Neural crest cell (in vitro differentiated cells): ENCODE measurements around the gene PLPP3. TPM values are rescaled to one million over a fixed set of nuclear protein-coding genes. Genes with fewer than 3 reads are reported as not detected.

Experiments used
- DNase-seq: peaks from one replicate; pipeline ENCODE4 v3.0.0; 2021; ENCODE audit warnings: low read depth, mixed read lengths, low spot score
- H3K27ac Mint-ChIP-seq: one replicate; pipeline ENCODE4 v1.8.0; 2021; ENCODE audit warnings: mild to moderate bottlenecking, mixed read lengths; ENCODE audit not compliant: unreplicated experiment
- H3K27me3 Mint-ChIP-seq: 2 replicates; pipeline ENCODE4 v1.8.0; 2021; ENCODE audit warnings: low read depth, mild to moderate bottlenecking, mixed read lengths
- H3K36me3 Mint-ChIP-seq: 2 replicates; pipeline ENCODE4 v1.8.0; 2021; ENCODE audit warnings: low read depth, mild to moderate bottlenecking, mixed read lengths
- H3K4me1 Mint-ChIP-seq: 2 replicates; pipeline ENCODE4 v1.8.0; 2021; ENCODE audit warnings: mixed read lengths
- H3K4me3 Mint-ChIP-seq: one replicate; pipeline ENCODE4 v1.8.0; 2021; ENCODE audit warnings: mild to moderate bottlenecking, mixed read lengths
- H3K9me3 Mint-ChIP-seq: 2 replicates; pipeline ENCODE4 v1.8.0; 2021; ENCODE audit warnings: mixed read lengths
- total RNA-seq: library from RNA; stranded (reverse); gene quantifications from 2 replicates; pipeline ENCODE4 v1.2.1, GENCODE V29; 2021
- TF ChIP-seq, protein P1 (sequence below): fragments of 200-600 bp; sonication (generic); conservative IDR thresholded peaks from 2 replicates; pipeline ENCODE4 v1.5.0; 2021; ENCODE audit warnings: antibody characterized with exemption, mild to moderate bottlenecking

The PLPP3 gene
- total RNA-seq, 1 donor from 2014 or later, result 24.7 TPM

DNA sequence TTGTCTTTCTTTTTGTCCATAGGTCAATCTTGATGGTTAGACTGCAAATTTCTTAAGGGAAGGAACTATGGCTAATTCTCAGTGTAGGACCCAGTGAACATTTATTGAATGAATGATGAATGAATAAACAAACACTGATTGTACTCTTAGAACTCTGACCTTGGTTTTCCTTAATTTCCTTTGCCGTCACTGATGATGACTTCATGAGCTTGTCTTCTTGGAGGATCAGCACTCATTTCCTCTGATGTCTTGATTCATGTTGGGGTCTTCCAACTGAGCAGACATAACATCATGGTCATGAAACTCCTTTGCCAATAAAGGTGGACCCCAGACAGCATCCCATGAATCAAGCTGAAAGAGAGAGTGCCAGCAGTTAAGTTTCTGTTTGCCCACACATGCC lies 96.3 kb downstream of the PLPP3 start:
- no peak overlapping the region for H3K27ac Mint-ChIP-seq
- TF ChIP-seq, protein P1, sequence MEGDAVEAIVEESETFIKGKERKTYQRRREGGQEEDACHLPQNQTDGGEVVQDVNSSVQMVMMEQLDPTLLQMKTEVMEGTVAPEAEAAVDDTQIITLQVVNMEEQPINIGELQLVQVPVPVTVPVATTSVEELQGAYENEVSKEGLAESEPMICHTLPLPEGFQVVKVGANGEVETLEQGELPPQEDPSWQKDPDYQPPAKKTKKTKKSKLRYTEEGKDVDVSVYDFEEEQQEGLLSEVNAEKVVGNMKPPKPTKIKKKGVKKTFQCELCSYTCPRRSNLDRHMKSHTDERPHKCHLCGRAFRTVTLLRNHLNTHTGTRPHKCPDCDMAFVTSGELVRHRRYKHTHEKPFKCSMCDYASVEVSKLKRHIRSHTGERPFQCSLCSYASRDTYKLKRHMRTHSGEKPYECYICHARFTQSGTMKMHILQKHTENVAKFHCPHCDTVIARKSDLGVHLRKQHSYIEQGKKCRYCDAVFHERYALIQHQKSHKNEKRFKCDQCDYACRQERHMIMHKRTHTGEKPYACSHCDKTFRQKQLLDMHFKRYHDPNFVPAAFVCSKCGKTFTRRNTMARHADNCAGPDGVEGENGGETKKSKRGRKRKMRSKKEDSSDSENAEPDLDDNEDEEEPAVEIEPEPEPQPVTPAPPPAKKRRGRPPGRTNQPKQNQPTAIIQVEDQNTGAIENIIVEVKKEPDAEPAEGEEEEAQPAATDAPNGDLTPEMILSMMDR, result no peak
- H3K9me3 Mint-ChIP-seq, result peaks cover 3% of the 10 kb centered on the region
- no peak for DNase-seq
- H3K27me3 Mint-ChIP-seq, result no peaks in the 10 kb centered on the region
- H3K36me3 Mint-ChIP-seq, result no peaks in the 10 kb centered on the region
- no peak overlapping the region for H3K4me3 Mint-ChIP-seq
- peaks cover 12% of the 10 kb centered on the region for H3K4me1 Mint-ChIP-seq

DNA sequence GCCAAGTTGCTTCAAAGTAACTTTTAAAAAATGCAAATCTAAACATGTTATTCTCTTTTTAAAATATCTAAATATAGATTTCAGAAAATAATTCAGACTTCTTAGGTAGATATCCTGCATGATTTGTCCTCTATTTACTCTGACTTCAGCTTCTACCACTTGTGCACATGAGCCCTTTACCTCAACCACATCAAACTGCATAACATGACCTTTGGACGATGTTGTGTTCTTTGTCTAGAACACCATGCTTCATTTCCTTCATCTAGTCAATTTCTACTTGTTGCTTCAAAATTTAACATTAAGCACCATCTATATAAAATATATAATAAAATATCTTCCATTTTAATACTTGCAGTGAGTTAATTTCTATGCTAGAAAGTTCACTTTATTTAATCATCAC lies 96.9 kb downstream of the PLPP3 start:
- Mint-ChIP-seq H3K4me1 (peaks cover 13% of the 10 kb centered on the region), H3K9me3 (peaks cover 3% of the 10 kb centered on the region), H3K27me3 (no peaks in the 10 kb centered on the region), H3K36me3 (no peaks in the 10 kb centered on the region), H3K4me3 (no peak overlapping the region), H3K27ac (no peak overlapping the region)
- TF ChIP-seq, protein P1, result no peak
- DNase-seq, result no peak

DNA sequence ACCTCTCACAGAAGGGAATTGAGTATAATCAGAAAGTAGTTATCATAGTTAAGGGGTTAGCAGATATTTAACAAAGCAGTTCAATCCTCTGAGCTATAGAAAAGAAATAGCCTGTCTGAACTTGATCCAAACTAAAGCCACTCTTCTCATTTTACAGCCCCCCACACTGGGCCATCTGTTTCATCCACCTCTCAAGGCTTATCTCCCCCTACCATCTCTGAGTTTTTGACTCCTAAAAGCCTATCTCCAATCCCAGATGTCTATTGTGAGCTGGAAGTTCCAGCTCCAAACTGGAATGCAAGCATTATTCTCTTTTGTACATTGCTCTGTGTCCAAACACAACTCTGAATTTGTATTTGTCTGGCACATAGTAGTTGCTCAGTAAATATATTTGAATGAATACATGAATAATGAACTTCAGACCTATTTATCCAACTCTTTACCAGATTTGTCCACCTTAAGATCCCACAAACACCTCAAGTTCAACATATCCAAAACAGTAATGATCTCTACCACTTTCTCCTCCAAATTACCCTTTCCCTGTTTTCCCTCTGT lies 98.1 kb downstream of the PLPP3 start:
- H3K36me3 Mint-ChIP-seq, result no peaks in the 10 kb centered on the region
- H3K4me1 Mint-ChIP-seq, result peaks cover 22% of the 10 kb centered on the region
- TF ChIP-seq, protein P1, result no peak
- no peaks in the 10 kb centered on the region for H3K27me3 Mint-ChIP-seq
- no peak for DNase-seq
- peaks cover 3% of the 10 kb centered on the region for H3K9me3 Mint-ChIP-seq
- no peak overlapping the region for H3K4me3 Mint-ChIP-seq
- H3K27ac Mint-ChIP-seq, result no peak overlapping the region

DNA sequence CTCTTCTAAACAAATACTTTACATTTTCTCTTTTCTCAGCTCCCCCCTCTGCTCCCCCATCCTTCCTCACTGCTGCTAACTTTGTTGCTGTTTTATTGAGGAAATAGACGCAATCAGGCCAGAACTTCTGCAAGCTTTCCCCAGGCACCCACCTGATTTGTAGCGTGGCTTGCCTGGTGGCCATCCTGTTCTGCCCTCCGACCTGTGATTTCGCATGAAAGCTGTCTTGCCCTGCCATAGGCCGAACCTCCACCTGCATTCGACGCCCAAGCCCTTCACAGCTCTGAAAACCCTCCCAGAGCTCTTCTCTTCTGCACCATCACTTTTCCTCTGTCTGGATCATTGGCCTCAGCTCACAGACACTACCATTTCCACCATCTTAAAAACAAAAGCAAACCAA lies 100.6 kb downstream of the PLPP3 start:
- Mint-ChIP-seq H3K36me3 (no peaks in the 10 kb centered on the region), H3K27me3 (no peaks in the 10 kb centered on the region), H3K27ac (peak overlapping the region; percentile 2), H3K9me3 (no peaks in the 10 kb centered on the region), H3K4me1 (peaks cover 19% of the 10 kb centered on the region), H3K4me3 (peak overlapping the region; percentile 68)
- TF ChIP-seq, protein P1, result no peak
- DNase-seq, result no peak

DNA sequence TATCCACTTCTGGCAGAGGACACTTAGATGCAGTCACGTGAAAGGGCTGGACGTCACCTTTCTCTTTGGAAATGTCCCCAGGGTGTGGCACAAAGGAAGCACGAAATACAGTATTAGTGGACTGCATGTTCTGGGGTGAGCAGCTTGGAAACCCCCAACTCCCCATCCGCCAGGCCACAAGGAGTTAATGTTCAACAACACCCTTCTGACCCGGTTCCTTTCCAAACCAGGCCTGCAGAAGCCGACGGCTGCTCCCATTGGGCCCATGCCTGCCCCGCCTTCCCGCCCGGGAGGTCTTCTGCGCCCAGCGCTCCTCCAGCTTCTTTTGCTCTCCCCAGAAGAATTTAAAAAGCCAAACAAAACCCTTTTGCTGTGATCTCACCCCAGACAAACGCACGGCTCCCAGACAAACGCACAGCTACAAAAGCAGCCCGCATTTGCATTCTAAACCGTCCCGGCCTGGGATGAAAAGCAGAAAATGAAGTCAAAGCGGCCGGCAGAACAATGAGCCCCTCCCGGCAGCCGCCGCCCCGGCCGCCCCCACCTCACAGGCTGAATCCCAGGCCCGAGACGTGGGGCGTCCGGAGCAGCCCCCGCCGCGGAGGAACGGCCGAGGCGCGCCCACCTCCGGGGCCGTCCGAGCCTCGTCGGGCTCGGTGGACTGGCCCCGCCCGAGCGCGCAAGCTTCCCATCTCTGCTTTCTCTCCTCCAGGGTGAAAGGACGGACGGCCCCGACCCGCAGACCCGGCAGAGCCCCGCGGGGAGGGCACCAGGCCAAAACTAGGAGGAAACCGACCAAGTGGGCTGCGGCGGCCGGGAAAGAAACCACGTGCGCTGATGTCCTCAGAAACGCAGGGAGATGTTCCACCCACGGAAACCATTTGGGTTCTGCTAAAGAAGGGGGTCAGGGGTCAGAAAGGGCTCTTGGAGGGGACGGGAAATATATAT lies 101.9 kb downstream of the PLPP3 start:
- peak; percentile 46 for DNase-seq
- Mint-ChIP-seq H3K27ac (peak overlapping the region; percentile 21), H3K36me3 (no peaks in the 10 kb centered on the region), H3K4me1 (peaks cover 19% of the 10 kb centered on the region), H3K9me3 (no peaks in the 10 kb centered on the region), H3K4me3 (peak overlapping the region; percentile 81), H3K27me3 (no peaks in the 10 kb centered on the region)
- TF ChIP-seq, protein P1, result no peak
